HepG2 (cell line): ENCODE measurements around the gene ANKK1. TPM values are rescaled to one million over a fixed set of nuclear protein-coding genes. Genes with fewer than 3 reads are reported as not detected.

Experiments used
- ATAC-seq: fragments of 200-7000 bp; cut with Tn5 transposase; 3 replicates; pipeline ENCODE4 v1.9.1; 2020; ENCODE audit warnings: mild to moderate bottlenecking, moderate library complexity
- BruUV-seq: library from RNA; stranded (reverse); fragments of 400-500 nt; replicated peaks from 2 replicates; lab custom pipeline; 2021; lab: Mats Ljungman, UMichigan
- CTCF ChIA-PET: fragments of 300-600 bp; formaldehyde crosslinking; extraction: SDS; loops from one replicate; lab custom pipeline; 2021; ENCODE audit warnings: low total read pairs, inconsistent platforms, low intra/inter-chr PET ratio; lab: Yijun Ruan, JAX
- POLR2A ChIA-PET: fragments of 350-600 bp; sonication (Branson Sonifier 250); formaldehyde crosslinking; loops from one replicate; lab custom pipeline; 2020; ENCODE audit warnings: antibody characterized with exemption, inconsistent platforms; lab: Yijun Ruan, JAX
- DNase-seq: peaks from one replicate; pipeline ENCODE4 v3.0.0-alpha.2; 2015; ENCODE audit warnings: low spot score
- FAIRE-seq: peaks from 3 replicates; lab custom pipeline; 2011; peaks lifted over from hg19 to GRCh38; lab: Jason Lieb, UNC
- H2AFZ ChIP-seq: one replicate; pipeline ENCODE4 v1.6.1; 2011; ENCODE audit warnings: low read length, inconsistent platforms
- H3K27ac ChIP-seq: fragments of 300-600 bp; 3 replicates; pipeline ENCODE4 v1.8.0; 2011; ENCODE audit warnings: mixed run types, mild to moderate bottlenecking, mixed read lengths, low read length, inconsistent platforms; ENCODE audit not compliant: insufficient read depth; ENCODE audit errors: extremely low read length
- H3K27me3 ChIP-seq, 2 experiments: fragments of 200-600 bp in 1 of 2; 2 replicates in 1 of 2; 3 replicates in 1 of 2; pipeline versions ENCODE4 v1.6.0 to v1.8.0; 2011; ENCODE audit warnings: low read length in 2 of 2, mild to moderate bottlenecking in 2 of 2, moderate library complexity in 2 of 2, inconsistent platforms in 1 of 2; ENCODE audit not compliant: insufficient read depth in 2 of 2, control insufficient read depth in 1 of 2
- H3K36me3 ChIP-seq, 2 experiments: fragments of 200-600 bp in 1 of 2; replicated peaks in 1 of 2; 2 replicates in 1 of 2; 3 replicates in 1 of 2; pipeline versions ENCODE4 v1.5.1 to v1.8.0; 2011; ENCODE audit warnings: low read length in 2 of 2, inconsistent platforms in 1 of 2; ENCODE audit not compliant: insufficient read depth in 2 of 2, control insufficient read depth in 1 of 2
- H3K4me1 ChIP-seq: 2 replicates; pipeline ENCODE4 v1.5.1; 2012; ENCODE audit warnings: low read length, inconsistent platforms; ENCODE audit not compliant: insufficient read depth
- H3K4me2 ChIP-seq: 2 replicates; pipeline ENCODE4 v1.6.0; 2011; ENCODE audit warnings: low read depth, low read length, inconsistent platforms
- H3K4me3 ChIP-seq, 3 experiments: fragments of 200-600 bp in 1 of 3; sonication (generic), shearing (Covaris generic) in 1 of 3; replicated peaks in 1 of 3; 2 replicates each; pipeline ENCODE4 v1.5.1; 2011 to 2016; ENCODE audit warnings: low read length in 3 of 3, inconsistent platforms in 2 of 3, low read depth in 2 of 3, mild to moderate bottlenecking in 2 of 3, control low read depth in 1 of 3, mixed read lengths in 1 of 3; ENCODE audit not compliant: insufficient read depth in 1 of 3
- H3K79me2 ChIP-seq: one replicate; pipeline ENCODE4 v1.6.1; 2011; ENCODE audit warnings: low read length, inconsistent platforms; ENCODE audit not compliant: insufficient read depth
- H3K9ac ChIP-seq: 2 replicates; pipeline ENCODE4 v1.6.0; 2011; ENCODE audit warnings: mild to moderate bottlenecking, low read depth, low read length, inconsistent platforms; ENCODE audit not compliant: insufficient read depth
- H3K9me3 ChIP-seq: 2 replicates; pipeline ENCODE4 v1.5.1; 2012; ENCODE audit warnings: mild to moderate bottlenecking, low read length
- H4K20me1 ChIP-seq: 2 replicates; pipeline ENCODE4 v1.6.0; 2011; ENCODE audit warnings: inconsistent platforms, mild to moderate bottlenecking, low read length, moderate library complexity; ENCODE audit not compliant: insufficient read depth
- AGO2 ChIP-seq: fragments of 200-400 bp; formaldehyde crosslinking; optimal IDR thresholded peaks from 2 replicates; pipeline ENCODE3; 2017; ENCODE audit warnings: mild to moderate bottlenecking, low read depth, low read length, moderate library complexity
- ATF1 ChIP-seq: IDR thresholded peaks from 2 replicates; pipeline ENCODE4 v1.6.1; 2016; ENCODE audit warnings: mild to moderate bottlenecking, control low read depth
- ATF7-NPFF ChIP-seq: sonication (generic); formaldehyde crosslinking; IDR thresholded peaks from 2 replicates; pipeline ENCODE4 v1.8.1; 2023; ENCODE audit warnings: mild to moderate bottlenecking, low read depth, missing genetic modification reagents, moderate library complexity
- DR1 ChIP-seq: sonication (generic); formaldehyde crosslinking; IDR thresholded peaks from 2 replicates; pipeline ENCODE4 v1.8.0; 2021; ENCODE audit warnings: mild to moderate bottlenecking, missing genetic modification reagents, inconsistent platforms
- FOXK2 ChIP-seq: fragments of 450-650 bp; IDR thresholded peaks from 2 replicates; pipeline ENCODE4 v1.6.1; 2016
- GABPB1 ChIP-seq: IDR thresholded peaks from 2 replicates; pipeline ENCODE4 v1.6.1; 2016; ENCODE audit warnings: mild to moderate bottlenecking, missing genetic modification reagents, moderate library complexity, missing compliant biosample characterization
- HOXA5 ChIP-seq: sonication (generic); formaldehyde crosslinking; IDR thresholded peaks from 2 replicates; pipeline ENCODE4 v1.4.0; 2020; ENCODE audit warnings: missing genetic modification reagents
- IKZF4 ChIP-seq: sonication (generic); formaldehyde crosslinking; IDR thresholded peaks from 2 replicates; pipeline ENCODE4 v1.5.1; 2020; ENCODE audit warnings: borderline replicate concordance, mild to moderate bottlenecking, low read depth, missing genetic modification reagents; ENCODE audit errors: not compliant biosample characterization
- NRL ChIP-seq: sonication (generic); formaldehyde crosslinking; IDR thresholded peaks from 2 replicates; pipeline ENCODE4 v1.5.0; 2020; ENCODE audit warnings: missing genetic modification reagents, mild to moderate bottlenecking, moderate library complexity, borderline replicate concordance
- POLR2AphosphoS2 ChIP-seq: IDR thresholded peaks from 2 replicates; pipeline ENCODE4 v1.6.1; 2011; ENCODE audit warnings: low read depth, low read length, improper control_type of control experiment
- RFXANK ChIP-seq: IDR thresholded peaks from 2 replicates; pipeline ENCODE4 v1.6.1; 2016
- TCF12 ChIP-seq, 2 experiments: fragments of 450-650 bp in 1 of 2; sonication (generic) in 1 of 2; formaldehyde crosslinking in 1 of 2; IDR thresholded peaks; 2 replicates each; pipeline versions ENCODE4 v1.6.1 to v1.8.0; 2017 to 2022; ENCODE audit warnings: antibody characterized with exemption in 1 of 2, mild to moderate bottlenecking in 1 of 2, missing genetic modification reagents in 1 of 2, moderate library complexity in 1 of 2
- ZNF225 ChIP-seq: sonication (generic); formaldehyde crosslinking; IDR thresholded peaks from 2 replicates; pipeline ENCODE4 v1.4.0; 2020; ENCODE audit warnings: mild to moderate bottlenecking, missing genetic modification reagents
- ZNF569 ChIP-seq: sonication (generic); formaldehyde crosslinking; IDR thresholded peaks from 2 replicates; pipeline ENCODE4 v1.5.0; 2020; ENCODE audit warnings: mild to moderate bottlenecking, missing genetic modification reagents, moderate library complexity, borderline replicate concordance
- ZNF776 ChIP-seq: sonication (generic); formaldehyde crosslinking; IDR thresholded peaks from 2 replicates; pipeline ENCODE4 v1.4.0; 2020; ENCODE audit warnings: mild to moderate bottlenecking, missing genetic modification reagents
- ZNF841 ChIP-seq: sonication (generic); formaldehyde crosslinking; IDR thresholded peaks from 2 replicates; pipeline ENCODE4 v1.8.1; 2023; ENCODE audit warnings: missing genetic modification reagents, borderline replicate concordance
- ZXDC ChIP-seq: sonication (generic); formaldehyde crosslinking; IDR thresholded peaks from 2 replicates; pipeline ENCODE4 v1.5.0; 2020; ENCODE audit warnings: mild to moderate bottlenecking, missing genetic modification reagents
- WGBS: methylation state at CpG from one replicate; pipeline ENCODE4 v1.1.6; 2017; ENCODE audit warnings: low lambda C conversion rate; 5-methylcytosine and 5-hydroxymethylcytosine counted together
- in situ Hi-C: cut with HindIII; loops from 2 replicates; pipeline ENCODE4 v1.10.0; 2017; ENCODE audit warnings: low pct_unique_long_range_greater_than_20kb; ENCODE audit not compliant: extremely low pct_ligation_motif_present
- intact Hi-C: fragments of 100-400 bp; cut with micrococcal nuclease; formaldehyde crosslinking; loops from one replicate; pipeline ENCODE4 v1.10.0; 2022; ENCODE audit not compliant: unreplicated experiment
- polyA plus RNA-seq, 8 experiments: library from polyadenylated mRNA; depleted of rRNA in 3 of 8; stranded (reverse) in 7 of 8; unstranded in 1 of 8; fragments of >200 nt; fragmentation: Illumina TruSeq in 4 of 8; extraction: Trizol in 4 of 8; gene quantifications; 2 replicates each; pipeline versions ENCODE4 v1.2.1 to v1.2.3, GENCODE V29; 2011 to 2016; ENCODE audit warnings: low read depth in 4 of 8, missing spikeins in 1 of 8, mixed read lengths in 1 of 8; ENCODE audit not compliant: insufficient read depth in 1 of 8
- total RNA-seq, 5 experiments: library from RNA; depleted of rRNA; stranded (reverse); fragments of >200 nt; fragmentation: Illumina TruSeq; extraction: Trizol; gene quantifications; 2 replicates each; pipeline ENCODE4 v1.2.3, GENCODE V29; 2016; ENCODE audit warnings: low read depth in 1 of 5

ANKK1 gene
- total and polyA plus RNA-seq, 2 of the 13 experiments (the other 11 are each of a cell fraction or from before 2014, with no cell fraction given), result 0.04 to 0.22 TPM

GRCh38 chr11:113412675-113413074 lies 25.1 kb downstream of the ANKK1 start:
- ChIA-PET POLR2A (no interaction called here), CTCF (no interaction called here)
- H3K36me3 ChIP-seq, result no peaks in the 10 kb centered on the region
- peaks cover 4 to 23% of the 10 kb centered on the region in 2 experiments; a peak in 3 of 5 replicates for H3K27me3 ChIP-seq
- TF ChIP-seq FOXK2, result no peak
- no peak for TF ChIP-seq ATF1 (CRISPR knock-in tag)
- TF ChIP-seq ATF7-NPFF (CRISPR knock-in tag), result no peak
- TF ChIP-seq AGO2, result no peak
- TF ChIP-seq ZNF776 (CRISPR knock-in tag), result no peak
- H3K4me1 ChIP-seq, result no peaks in the 10 kb centered on the region
- ATAC-seq (no peak), FAIRE-seq (no peak), DNase-seq (no peak)
- no peak overlapping the region for H3K27ac ChIP-seq
- WGBS, result no CpG with 5 or more reads among the region's 9 CpGs
- H3K9me3 ChIP-seq, result no peaks in the 10 kb centered on the region
- no peak overlapping the region for H3K4me2 ChIP-seq
- intact Hi-C loops (no loop called here), in situ Hi-C loops (no loop called here)
- no peaks in the 10 kb centered on the region for H4K20me1 ChIP-seq
- no peak overlapping the region for H2AFZ ChIP-seq
- H3K9ac ChIP-seq, result no peak overlapping the region
- H3K4me3 ChIP-seq, result no peak overlapping the region
- no TSS peak for BruUV-seq
- H3K79me2 ChIP-seq, result no peaks in the 10 kb centered on the region

GRCh38 chr11:113415343-113415742 lies 27.8 kb downstream of the ANKK1 start:
- DNase-seq (no peak), FAIRE-seq (no peak), ATAC-seq (no peak)
- Histone ChIP-seq H3K4me2 (no peak overlapping the region), H3K36me3 (no peaks in the 10 kb centered on the region), H3K9ac (no peak overlapping the region), H3K79me2 (no peaks in the 10 kb centered on the region), H3K27me3 (peaks cover 3 to 8% of the 10 kb centered on the region in 2 experiments; a peak in 3 of 5 replicates), H3K9me3 (no peaks in the 10 kb centered on the region), H3K4me3 (no peak overlapping the region), H3K4me1 (no peaks in the 10 kb centered on the region), H4K20me1 (no peaks in the 10 kb centered on the region), H3K27ac (no peak overlapping the region), H2AFZ (no peak overlapping the region)
- ChIA-PET CTCF (no interaction called here), POLR2A (no interaction called here)
- TF ChIP-seq TCF12 (IDR thresholded peaks at IDR 0.05) (no peak), TCF12 (CRISPR knock-in tag; IDR thresholded peaks at IDR 0.05) (no peak), DR1 (CRISPR knock-in tag) (no peak), HOXA5 (CRISPR knock-in tag) (no peak), AGO2 (no peak), ZNF569 (CRISPR knock-in tag) (no peak), ZNF225 (CRISPR knock-in tag) (no peak), ZNF841 (CRISPR knock-in tag) (no peak), ZXDC (no peak), POLR2AphosphoS2 (no peak), RFXANK (CRISPR knock-in tag) (no peak), GABPB1 (CRISPR knock-in tag) (no peak), IKZF4 (CRISPR knock-in tag) (no peak), NRL (CRISPR knock-in tag) (no peak)
- WGBS, result 43% methylated on average over 15 of the region's 16 CpGs
- intact Hi-C loops (no loop called here), in situ Hi-C loops (no loop called here)
- BruUV-seq, result no TSS peak
